ENCODE data around the gene TRPM1.

TRPM1 gene

DNA sequence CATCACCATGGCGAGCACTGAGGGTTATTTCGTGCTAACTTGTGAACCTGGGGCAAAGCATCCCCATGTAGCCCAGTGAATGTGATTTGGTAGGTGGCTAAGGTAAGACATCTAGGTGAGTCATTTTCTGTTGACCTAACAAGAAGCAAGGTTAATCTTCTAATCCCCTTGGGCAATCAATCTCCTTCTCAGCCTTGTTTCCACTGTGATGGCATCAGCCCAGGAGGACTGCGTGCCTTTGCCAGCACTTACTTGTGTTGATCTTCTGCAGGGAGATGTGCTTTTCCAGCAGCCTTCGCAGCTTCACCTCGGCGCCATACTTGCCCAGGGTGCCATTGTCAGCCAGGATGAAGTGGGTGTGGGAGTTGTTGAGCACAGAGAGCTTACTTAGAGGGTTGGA, 35.7 kb downstream of the TRPM1 start:
- H3K9ac ChIP-seq (ENCODE audit: low read length), result no peak overlapping the region
- H3K4me3 ChIP-seq (ENCODE audit: low read depth, low read length), result no peak overlapping the region
- H3K4me1 ChIP-seq (ENCODE audit: control insufficient read depth, insufficient read depth, low read length), result 0 out of 2 replicates have a peak, but pooled peaks cover 3% of the 10 kb centered on the region
- H3K36me3 ChIP-seq (ENCODE audit: control insufficient read depth, insufficient read depth, low read length), result no peaks in the 10 kb centered on the region
- H3K9me3 ChIP-seq (ENCODE audit: control insufficient read depth, insufficient read depth, low read depth, low read length), result no peaks in the 10 kb centered on the region
- H3K27ac ChIP-seq (ENCODE audit: low read depth, low read length), result no peak overlapping the region
- no peaks in the 10 kb centered on the region for H3K27me3 ChIP-seq (ENCODE audit: control insufficient read depth, insufficient read depth, low read length)

DNA sequence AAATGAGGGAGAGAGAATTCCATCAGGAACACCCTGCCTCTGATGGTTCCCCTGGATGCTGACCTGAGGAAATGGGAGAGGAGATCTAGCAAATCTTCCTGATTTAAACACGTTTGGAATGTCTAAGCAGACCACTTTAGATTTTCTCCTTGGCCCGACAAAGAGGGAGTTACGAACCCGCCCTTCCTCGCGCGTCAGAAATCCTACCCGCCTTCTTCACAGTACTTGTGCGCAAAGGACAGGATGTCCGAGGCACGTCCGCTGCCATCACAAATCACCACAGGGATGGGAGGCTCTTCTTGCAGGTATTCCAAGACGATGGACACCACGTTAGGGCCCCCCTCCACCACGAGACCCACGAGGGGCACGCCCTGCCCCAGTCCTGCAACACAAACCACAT, 38.6 kb downstream of the TRPM1 start:
- no peaks in the 10 kb centered on the region for H3K27me3 ChIP-seq (ENCODE audit: control insufficient read depth, insufficient read depth, low read length)
- 0 out of 2 replicates have a peak, but pooled peaks cover 3% of the 10 kb centered on the region for H3K4me1 ChIP-seq (ENCODE audit: control insufficient read depth, insufficient read depth, low read length)
- no peak overlapping the region for H3K27ac ChIP-seq (ENCODE audit: low read depth, low read length)
- H3K9ac ChIP-seq (ENCODE audit: low read length), result no peak overlapping the region
- H3K4me3 ChIP-seq (ENCODE audit: low read depth, low read length), result no peak overlapping the region
- no peaks in the 10 kb centered on the region for H3K36me3 ChIP-seq (ENCODE audit: control insufficient read depth, insufficient read depth, low read length)
- H3K9me3 ChIP-seq (ENCODE audit: control insufficient read depth, insufficient read depth, low read depth, low read length), result peaks cover under 1% of the 10 kb centered on the region; the same call in 1 of the 2 replicates

DNA sequence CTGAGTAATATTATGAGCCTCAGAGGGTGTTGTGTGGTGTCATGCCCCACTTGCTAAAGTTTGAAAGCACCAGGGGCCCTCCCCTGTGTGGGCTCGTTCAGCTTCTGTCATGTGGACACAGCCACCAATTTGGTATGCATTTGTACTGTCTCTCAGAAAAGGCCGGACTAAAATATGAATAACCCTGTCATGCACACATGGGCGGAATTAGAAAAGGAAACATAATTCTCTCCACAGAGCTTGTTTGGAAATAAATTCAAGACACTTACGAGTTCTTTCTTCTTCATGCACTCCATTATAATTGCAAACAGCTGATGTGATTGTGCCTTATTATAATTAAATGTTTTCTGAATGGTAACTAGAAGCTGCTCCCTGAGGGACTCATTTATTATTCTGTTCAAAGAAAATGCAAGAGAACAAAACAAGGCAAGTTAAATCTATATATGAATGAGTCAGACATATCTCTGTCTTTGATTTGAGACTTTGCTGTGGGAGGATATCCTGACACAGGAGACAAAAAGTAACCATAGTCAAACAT, 39.1 kb downstream of the TRPM1 start:
- peaks cover 5% of the 10 kb centered on the region; the same call in 1 of the 2 replicates for H3K9me3 ChIP-seq (ENCODE audit: control insufficient read depth, insufficient read depth, low read depth, low read length)
- no peaks in the 10 kb centered on the region for H3K36me3 ChIP-seq (ENCODE audit: control insufficient read depth, insufficient read depth, low read length)
- no peak overlapping the region for H3K27ac ChIP-seq (ENCODE audit: low read depth, low read length)
- no peak overlapping the region for H3K9ac ChIP-seq (ENCODE audit: low read length)
- H3K27me3 ChIP-seq (ENCODE audit: control insufficient read depth, insufficient read depth, low read length), result no peaks in the 10 kb centered on the region
- no peak overlapping the region for H3K4me3 ChIP-seq (ENCODE audit: low read depth, low read length)
- 0 out of 2 replicates have a peak, but pooled peaks cover 3% of the 10 kb centered on the region for H3K4me1 ChIP-seq (ENCODE audit: control insufficient read depth, insufficient read depth, low read length)

DNA sequence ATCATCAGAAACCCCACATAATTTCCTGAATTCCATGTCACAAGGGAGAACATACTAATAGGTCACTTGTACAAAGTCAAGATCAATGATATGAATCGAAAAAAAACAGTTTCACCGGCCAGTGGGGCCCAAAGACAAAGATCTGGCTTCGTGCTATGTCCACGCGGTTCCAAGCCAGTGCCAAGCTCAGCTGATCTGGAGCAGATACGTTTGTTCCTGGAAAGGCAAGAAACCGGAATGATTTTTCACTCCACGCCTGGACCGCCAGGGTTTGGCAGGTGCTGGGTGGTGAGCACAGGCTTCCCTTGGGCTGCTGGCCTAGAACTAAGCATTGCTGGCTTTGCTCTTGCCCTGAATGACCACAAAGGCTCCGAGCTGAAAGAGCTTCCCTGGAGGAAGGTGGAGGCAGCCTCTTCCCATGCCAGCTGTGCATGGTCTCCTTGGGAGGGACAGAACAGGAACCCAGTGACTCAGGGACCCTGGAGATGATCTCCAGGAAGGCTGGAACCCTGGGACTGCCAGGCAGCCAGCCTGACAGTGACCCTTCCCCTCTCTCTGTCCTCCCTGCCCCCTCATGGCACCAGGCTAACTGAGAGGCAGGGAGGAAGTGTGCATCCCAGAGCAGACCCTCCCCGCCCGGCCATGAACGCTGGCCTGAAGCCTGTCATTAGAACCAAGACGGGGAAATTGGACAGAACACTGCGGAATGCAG, 40.9 kb downstream of the TRPM1 start:
- peaks cover 5% of the 10 kb centered on the region; the same call in 1 of the 2 replicates for H3K9me3 ChIP-seq (ENCODE audit: control insufficient read depth, insufficient read depth, low read depth, low read length)
- 0 out of 2 replicates have a peak, but pooled peaks cover 3% of the 10 kb centered on the region for H3K4me1 ChIP-seq (ENCODE audit: control insufficient read depth, insufficient read depth, low read length)
- no peak overlapping the region for H3K9ac ChIP-seq (ENCODE audit: low read length)
- H3K27me3 ChIP-seq (ENCODE audit: control insufficient read depth, insufficient read depth, low read length), result no peaks in the 10 kb centered on the region
- H3K36me3 ChIP-seq (ENCODE audit: control insufficient read depth, insufficient read depth, low read length), result no peaks in the 10 kb centered on the region
- H3K27ac ChIP-seq (ENCODE audit: low read depth, low read length), result no peak overlapping the region
- H3K4me3 ChIP-seq (ENCODE audit: low read depth, low read length), result no peak overlapping the region

DNA sequence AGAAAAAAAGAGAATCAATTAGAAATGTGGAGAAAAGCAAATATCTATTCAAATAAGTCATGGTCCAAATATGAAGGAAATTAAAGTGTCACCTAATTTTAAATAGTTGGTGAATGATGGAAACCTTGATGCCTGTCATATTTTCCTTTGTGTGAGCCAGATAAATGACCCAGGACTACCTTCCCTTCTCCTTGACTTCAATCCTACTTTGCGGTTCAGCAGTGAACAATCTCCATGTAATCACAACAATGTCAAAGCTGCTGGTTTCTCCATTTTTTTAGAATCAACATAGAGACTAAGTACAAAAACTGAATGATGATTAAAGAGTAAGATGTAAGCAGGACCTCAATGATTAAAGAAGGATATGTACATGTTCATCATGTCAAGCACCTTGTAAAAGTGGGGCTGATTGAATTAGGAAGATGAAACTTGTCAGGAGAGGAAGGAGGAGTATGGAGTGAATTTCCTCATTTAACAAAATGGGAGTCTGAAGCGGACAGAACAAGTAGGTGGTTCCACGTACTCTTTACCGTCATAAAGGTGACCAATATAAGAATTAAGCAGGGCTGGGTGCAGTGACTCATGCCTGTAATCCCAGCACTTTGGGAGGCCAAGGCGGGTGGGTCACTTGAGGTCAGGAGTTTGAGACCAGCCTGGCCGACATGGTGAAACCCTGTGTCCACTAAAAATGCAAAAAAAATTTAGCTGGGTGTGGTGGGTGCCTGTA, 43.1 kb downstream of the TRPM1 start:
- H3K4me3 ChIP-seq (ENCODE audit: low read depth, low read length), result no peak overlapping the region
- no peak overlapping the region for H3K9ac ChIP-seq (ENCODE audit: low read length)
- no peaks in the 10 kb centered on the region for H3K36me3 ChIP-seq (ENCODE audit: control insufficient read depth, insufficient read depth, low read length)
- no peaks in the 10 kb centered on the region for H3K27me3 ChIP-seq (ENCODE audit: control insufficient read depth, insufficient read depth, low read length)
- H3K4me1 ChIP-seq (ENCODE audit: control insufficient read depth, insufficient read depth, low read length), result 0 out of 2 replicates have a peak, but pooled peaks cover 3% of the 10 kb centered on the region
- peaks cover 5% of the 10 kb centered on the region; the same call in 1 of the 2 replicates for H3K9me3 ChIP-seq (ENCODE audit: control insufficient read depth, insufficient read depth, low read depth, low read length)
- H3K27ac ChIP-seq (ENCODE audit: low read depth, low read length), result no peak overlapping the region

DNA sequence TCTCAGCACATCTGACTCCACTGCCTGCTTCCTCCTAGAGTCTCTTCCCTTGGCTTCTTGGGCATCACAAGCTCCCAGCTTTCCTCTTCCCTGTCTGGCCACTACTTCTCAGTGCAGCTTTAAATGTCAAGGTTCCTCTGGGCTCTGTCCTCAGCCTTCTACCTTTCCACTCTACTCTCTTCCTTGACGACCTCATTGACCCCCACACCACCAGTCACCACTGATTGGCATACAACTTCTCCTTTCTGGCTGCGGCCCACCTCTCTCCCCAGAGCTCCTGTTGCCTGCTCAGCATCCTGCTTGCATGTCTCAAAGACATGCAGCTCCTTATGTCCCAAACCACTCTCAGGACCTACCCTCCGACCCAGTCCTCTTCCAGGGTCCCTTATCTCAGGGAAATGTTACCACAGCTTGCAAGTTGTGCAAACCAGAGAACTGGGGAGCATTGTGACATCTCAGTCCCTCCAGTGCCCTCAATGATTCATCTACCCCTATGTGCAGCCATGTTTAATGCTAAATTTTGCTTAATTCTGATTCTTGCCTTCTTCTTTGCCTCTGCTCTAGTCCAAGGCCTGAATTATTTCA, 49.9 kb downstream of the TRPM1 start:
- Histone ChIP-seq H3K27ac (ENCODE audit: low read depth, low read length) (no peak overlapping the region), H3K36me3 (ENCODE audit: control insufficient read depth, insufficient read depth, low read length) (no peaks in the 10 kb centered on the region), H3K9ac (ENCODE audit: low read length) (no peak overlapping the region), H3K27me3 (ENCODE audit: control insufficient read depth, insufficient read depth, low read length) (no peaks in the 10 kb centered on the region), H3K4me3 (ENCODE audit: low read depth, low read length) (no peak overlapping the region), H3K9me3 (ENCODE audit: control insufficient read depth, insufficient read depth, low read depth, low read length) (no peaks in the 10 kb centered on the region), H3K4me1 (ENCODE audit: control insufficient read depth, insufficient read depth, low read length) (peaks cover 7% of the 10 kb centered on the region)

DNA sequence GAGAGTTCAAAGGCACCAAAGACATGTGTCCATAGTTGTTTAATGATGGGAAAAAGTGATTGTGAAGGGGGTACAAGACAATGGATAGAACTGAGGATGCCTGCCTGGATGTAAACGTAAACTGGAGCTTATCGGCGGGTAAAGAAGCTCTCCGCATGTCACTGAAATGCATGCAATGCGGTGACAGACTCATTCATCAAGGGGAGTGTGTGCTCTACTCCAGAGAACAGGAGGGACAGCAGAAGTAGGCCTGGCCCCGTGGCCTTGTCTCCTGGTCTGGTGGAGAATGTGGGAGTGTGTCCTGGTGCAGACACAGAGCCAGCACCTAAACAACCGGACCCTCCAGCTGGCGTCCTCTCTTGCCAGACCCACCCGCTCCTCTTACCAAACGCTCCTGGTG, 50.6 kb downstream of the TRPM1 start:
- Histone ChIP-seq H3K27ac (ENCODE audit: low read depth, low read length) (no peak overlapping the region), H3K27me3 (ENCODE audit: control insufficient read depth, insufficient read depth, low read length) (no peaks in the 10 kb centered on the region)

DNA sequence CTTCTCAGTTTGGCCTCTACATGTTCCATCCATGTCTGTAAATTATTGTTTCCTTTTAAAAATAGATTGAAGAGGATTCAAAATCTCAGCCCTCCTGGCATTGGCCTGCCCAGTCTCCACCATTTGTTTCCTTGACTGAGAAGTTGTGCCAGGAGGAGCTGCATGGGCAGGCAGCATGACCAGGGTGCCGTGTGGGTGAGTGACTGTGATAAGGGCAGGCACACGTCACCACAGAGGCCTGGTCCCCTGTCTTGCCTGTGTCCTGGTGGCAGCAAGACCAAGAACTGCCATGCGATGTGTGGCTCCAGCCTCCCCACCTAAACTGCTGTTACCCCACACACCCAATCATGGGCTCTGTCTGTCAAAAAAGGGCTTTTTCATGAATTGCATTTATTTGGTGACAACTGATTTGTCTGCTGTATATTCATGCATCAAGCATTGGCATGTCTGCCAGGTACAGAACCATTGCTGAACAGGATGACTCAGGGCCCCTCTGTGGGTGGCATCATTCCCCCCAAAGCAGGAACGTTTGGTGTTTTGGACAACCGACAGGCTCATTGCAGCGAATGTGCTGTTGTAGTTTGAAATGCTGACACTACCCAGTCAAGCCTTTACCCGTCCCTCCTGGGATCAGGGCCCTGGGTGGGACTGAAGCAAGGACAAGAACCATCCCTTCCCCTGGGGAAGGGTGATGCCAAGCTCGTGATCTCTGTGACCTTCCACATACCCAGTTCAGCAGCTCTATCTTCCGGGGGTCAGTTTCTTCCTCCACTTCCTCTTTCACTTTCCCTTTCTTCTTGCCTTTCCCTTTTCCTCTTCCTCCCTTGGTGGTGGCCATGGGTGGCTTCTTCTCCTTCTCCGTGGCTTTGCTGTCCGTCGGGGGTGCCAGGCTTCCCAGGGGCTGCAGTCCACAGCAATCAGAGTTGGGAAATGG, 51.6 kb downstream of the TRPM1 start:
- Histone ChIP-seq H3K9me3 (ENCODE audit: control insufficient read depth, insufficient read depth, low read depth, low read length) (no peaks in the 10 kb centered on the region), H3K4me3 (ENCODE audit: low read depth, low read length) (no peak overlapping the region), H3K27me3 (ENCODE audit: control insufficient read depth, insufficient read depth, low read length) (no peaks in the 10 kb centered on the region), H3K9ac (ENCODE audit: low read length) (no peak overlapping the region), H3K27ac (ENCODE audit: low read depth, low read length) (no peak overlapping the region), H3K4me1 (ENCODE audit: control insufficient read depth, insufficient read depth, low read length) (peaks cover 10% of the 10 kb centered on the region), H3K36me3 (ENCODE audit: control insufficient read depth, insufficient read depth, low read length) (no peaks in the 10 kb centered on the region)

More for the DNA sequence above, 50.6 kb downstream of the TRPM1 start:
- Histone ChIP-seq H3K36me3 (ENCODE audit: control insufficient read depth, insufficient read depth, low read length) (no peaks in the 10 kb centered on the region), H3K4me3 (ENCODE audit: low read depth, low read length) (no peak overlapping the region), H3K4me1 (ENCODE audit: control insufficient read depth, insufficient read depth, low read length) (peaks cover 10% of the 10 kb centered on the region), H3K9me3 (ENCODE audit: control insufficient read depth, insufficient read depth, low read depth, low read length) (no peaks in the 10 kb centered on the region), H3K9ac (ENCODE audit: low read length) (no peak overlapping the region)

DNA sequence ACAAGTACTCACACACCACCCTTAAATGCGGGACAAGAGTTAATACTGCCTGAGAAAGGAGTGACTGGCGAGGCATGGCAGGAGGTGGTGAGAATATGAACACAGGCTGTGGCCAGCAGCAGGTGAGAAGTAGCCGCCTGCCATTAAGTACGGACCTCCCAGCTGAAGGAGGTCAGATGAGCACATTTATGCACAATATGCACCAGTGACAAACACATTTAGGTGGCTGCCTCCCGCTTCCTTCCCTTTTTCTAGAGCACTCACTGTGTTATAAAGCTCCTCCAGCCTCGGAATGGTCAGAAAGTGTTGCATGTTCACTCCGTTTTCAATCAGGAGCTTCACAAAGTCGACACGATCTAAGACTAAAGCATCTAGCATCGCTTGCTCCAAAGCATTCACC, 52.4 kb downstream of the TRPM1 start:
- Histone ChIP-seq H3K27me3 (ENCODE audit: control insufficient read depth, insufficient read depth, low read length) (no peaks in the 10 kb centered on the region), H3K9me3 (ENCODE audit: control insufficient read depth, insufficient read depth, low read depth, low read length) (no peaks in the 10 kb centered on the region), H3K27ac (ENCODE audit: low read depth, low read length) (no peak overlapping the region), H3K36me3 (ENCODE audit: control insufficient read depth, insufficient read depth, low read length) (no peaks in the 10 kb centered on the region), H3K4me1 (ENCODE audit: control insufficient read depth, insufficient read depth, low read length) (peaks cover 10% of the 10 kb centered on the region), H3K4me3 (ENCODE audit: low read depth, low read length) (no peak overlapping the region), H3K9ac (ENCODE audit: low read length) (no peak overlapping the region)

DNA sequence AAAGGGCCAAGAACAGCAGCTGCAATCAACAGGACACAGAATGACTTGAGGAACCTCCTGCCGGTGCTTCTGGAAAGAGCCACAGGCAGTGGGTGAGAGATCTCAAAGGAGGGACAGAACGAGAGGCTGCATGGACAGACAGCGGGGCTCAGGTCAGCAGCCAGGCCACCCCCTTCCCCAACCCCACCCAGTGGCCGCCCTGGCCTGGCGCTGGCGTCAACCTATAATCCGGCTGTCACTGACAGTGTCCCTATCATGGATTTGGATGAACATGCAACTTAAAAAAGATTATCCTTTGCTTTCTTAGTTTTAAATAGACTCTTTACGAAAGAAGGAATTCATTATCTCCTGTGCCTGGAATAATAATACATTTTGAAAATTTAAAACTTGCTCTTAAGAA, 54.1 kb downstream of the TRPM1 start:
- Histone ChIP-seq H3K36me3 (ENCODE audit: control insufficient read depth, insufficient read depth, low read length) (no peaks in the 10 kb centered on the region), H3K4me1 (ENCODE audit: control insufficient read depth, insufficient read depth, low read length) (peaks cover 10% of the 10 kb centered on the region), H3K27me3 (ENCODE audit: control insufficient read depth, insufficient read depth, low read length) (no peaks in the 10 kb centered on the region), H3K4me3 (ENCODE audit: low read depth, low read length) (no peak overlapping the region), H3K27ac (ENCODE audit: low read depth, low read length) (no peak overlapping the region), H3K9ac (ENCODE audit: low read length) (no peak overlapping the region), H3K9me3 (ENCODE audit: control insufficient read depth, insufficient read depth, low read depth, low read length) (no peaks in the 10 kb centered on the region)

Measured in HUES6 (cell line).